ENCODE results near the gene ARHGEF7. TPM values are rescaled to one million over a fixed set of nuclear protein-coding genes. Genes with fewer than 3 reads are reported as not detected.

The ARHGEF7 gene
- total RNA-seq, 1 experiment from 2014 or later, result 46.2 TPM

DNA sequence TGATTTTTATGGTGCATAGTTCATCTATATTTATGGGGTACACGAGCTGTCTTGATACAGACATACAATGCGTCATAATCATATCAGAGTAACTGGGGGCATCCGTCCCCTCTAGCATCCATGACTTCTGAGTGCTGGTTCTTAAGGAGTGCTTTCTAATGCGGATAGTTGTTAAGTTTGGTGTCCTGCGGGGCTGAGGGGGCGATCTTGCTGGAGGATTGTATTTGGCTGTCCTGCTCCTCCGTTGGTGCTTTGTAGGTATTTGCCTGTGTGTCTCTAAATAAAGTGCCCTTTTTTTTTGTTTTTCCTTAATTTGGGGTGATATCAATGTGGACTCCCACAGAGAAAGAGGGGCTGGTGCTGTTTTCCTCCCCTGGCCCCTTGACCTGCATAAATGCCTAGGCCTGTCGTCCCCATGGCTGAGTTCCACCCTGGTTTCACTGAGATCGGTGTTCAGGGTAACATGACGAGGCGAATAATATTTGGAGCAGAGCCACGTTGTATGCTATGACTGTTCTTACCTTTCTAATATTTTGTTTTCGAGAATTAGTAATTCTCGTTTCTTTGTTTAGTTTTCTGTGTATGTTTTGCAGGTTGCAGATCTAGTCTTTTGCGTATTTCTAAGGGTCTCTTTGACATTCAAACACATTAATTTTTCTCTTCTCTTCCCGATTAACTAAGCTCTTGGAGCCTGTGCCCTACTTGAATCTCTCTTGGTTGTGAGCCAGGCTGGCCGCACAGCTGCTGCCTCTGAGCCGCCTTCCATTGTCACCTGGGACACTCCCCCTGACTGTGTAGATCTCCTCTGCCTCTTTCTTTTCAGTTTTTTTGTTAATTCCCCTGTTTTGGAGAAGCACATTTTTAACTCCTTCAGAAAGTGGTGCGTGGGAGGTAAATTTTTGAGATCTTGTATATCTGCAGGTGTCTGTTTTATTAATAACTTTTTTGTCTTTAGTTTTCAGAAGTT is 100.3 kb downstream of the ARHGEF7 start:
- Histone ChIP-seq H2AFZ (ENCODE audit: low read depth, low read length, poor library complexity, severe bottlenecking) (no peak overlapping the region), H3K79me2 (ENCODE audit: insufficient read depth, low read length) (peaks cover 98% of the 10 kb centered on the region), H3K4me3 (replicated peaks in 1 of 2; ENCODE audit: low read depth in 1 of 2, low read length in 2 of 2) (no peak overlapping the region), H3K4me2 (ENCODE audit: low read length) (no peak overlapping the region), H3K4me1 (ENCODE audit: control insufficient read depth in 1 of 2, insufficient read depth in 2 of 2, low read length in 2 of 2) (peaks cover 7 to 8% of the 10 kb centered on the region in 2 experiments), H3K9ac (ENCODE audit: low read length) (no peak overlapping the region), H3K9me3 (ENCODE audit: control insufficient read depth in 1 of 2, insufficient read depth in 1 of 2, low read depth in 1 of 2, low read length in 2 of 2) (no peaks in the 10 kb centered on the region), H3K27me3 (ENCODE audit: insufficient read depth, low read length) (no peaks in the 10 kb centered on the region), H4K20me1 (ENCODE audit: insufficient read depth) (peaks cover 6% of the 10 kb centered on the region; the same call in 1 of the 2 replicates), H3K27ac (ENCODE audit: low read depth, low read length) (no peak overlapping the region), H3K36me3 (ENCODE audit: control insufficient read depth in 1 of 2, insufficient read depth in 2 of 2, low read length in 2 of 2) (no peaks in the 10 kb centered on the region), H3K9me2 (ENCODE audit: insufficient read depth) (no peaks in the 10 kb centered on the region)
- intact Hi-C loops (cut with micrococcal nuclease), result loop anchor here (1.0 kb wide), 1 partner anchor 271 kb away; no protein-coding TSS in a partner anchor
- TF ChIP-seq RAD21 (IDR thresholded peaks at IDR 0.05; ENCODE audit: low read depth), result no peak
- no peak for ATAC-seq
- ChIA-PET CTCF (interaction anchor here (1.0 to 2.1 kb wide), 2 partner anchors 148 kb away, joined by 8 to 18 read pairs; no protein-coding TSS in a partner anchor), RAD21 (ENCODE audit: low non-redundant PET in 1 of 2, low total read pairs in 2 of 2, uncharacterized antibody in 2 of 2, unreplicated experiment in 2 of 2) (interaction anchor here (0.7 to 0.8 kb wide), 2 partner anchors 144 to 147 kb away, joined by 3 to 5 read pairs; no protein-coding TSS in a partner anchor), POLR2A (no interaction called here)
- no TSS peak for BruUV-seq (replicated peaks)
- no peak for DNase-seq (ENCODE audit: low read depth, low spot score)

- Histone ChIP-seq H3K79me2 (ENCODE audit: insufficient read depth, low read length) (peaks cover 91% of the 10 kb centered on the region), H3K4me2 (ENCODE audit: low read length) (no peak overlapping the region), H4K20me1 (ENCODE audit: insufficient read depth) (no peaks in the 10 kb centered on the region), H3K27me3 (ENCODE audit: insufficient read depth, low read length) (no peaks in the 10 kb centered on the region), H3K4me1 (ENCODE audit: control insufficient read depth in 1 of 2, insufficient read depth in 2 of 2, low read length in 2 of 2) (no peaks in the 10 kb centered on the region), H3K9ac (ENCODE audit: low read length) (no peak overlapping the region), H3K4me3 (replicated peaks in 1 of 2; ENCODE audit: low read depth in 1 of 2, low read length in 2 of 2) (no peak overlapping the region), H3K9me2 (ENCODE audit: insufficient read depth) (no peaks in the 10 kb centered on the region), H2AFZ (ENCODE audit: low read depth, low read length, poor library complexity, severe bottlenecking) (no peak overlapping the region), H3K36me3 (ENCODE audit: control insufficient read depth in 1 of 2, insufficient read depth in 2 of 2, low read length in 2 of 2) (no peaks in the 10 kb centered on the region), H3K9me3 (ENCODE audit: control insufficient read depth in 1 of 2, insufficient read depth in 1 of 2, low read depth in 1 of 2, low read length in 2 of 2) (no peaks in the 10 kb centered on the region), H3K27ac (ENCODE audit: low read depth, low read length) (no peak overlapping the region)
- ChIA-PET POLR2A (no interaction called here), RAD21 (ENCODE audit: low non-redundant PET in 1 of 2, low total read pairs in 2 of 2, uncharacterized antibody in 2 of 2, unreplicated experiment in 2 of 2) (interaction anchor here (0.7 to 0.8 kb wide), 2 partner anchors 145 to 148 kb away, joined by 3 to 5 read pairs; no protein-coding TSS in a partner anchor), CTCF (interaction anchor here (1.0 kb wide), 1 partner anchor 149 kb away, joined by 18 read pairs; no protein-coding TSS in a partner anchor)
- peak; percentile 45 to 63 (median 60) for TF ChIP-seq CTCF (IDR thresholded peaks at IDR 0.05 in 2 of 3, conservative IDR thresholded peaks at IDR 0.05 in 1 of 3; ENCODE audit: borderline replicate concordance in 1 of 3, insufficient read depth in 1 of 3, low read depth in 2 of 3, low read length in 2 of 3)
- TF ChIP-seq RAD21 (IDR thresholded peaks at IDR 0.05; ENCODE audit: low read depth), result peak; percentile 68
- TF ChIP-seq CBX3 (IDR thresholded peaks at IDR 0.05; ENCODE audit: low read depth), result no peak
- ATAC-seq (peak; percentile 89), DNase-seq (ENCODE audit: low read depth, low spot score) (no peak)
- no TSS peak for BruUV-seq (replicated peaks)
- intact Hi-C loops (cut with micrococcal nuclease), result loop anchor here (1.0 kb wide), 1 partner anchor 272 kb away; no protein-coding TSS in a partner anchor
Measured at GRCh38 chr13:111216166-111216960, 101.3 kb downstream of the ARHGEF7 start.
